H54 (cell line): ENCODE measurements around the gene PAM.

ENCODE experiments used
- DNase-seq: peaks from one replicate; pipeline ENCODE4 v3.0.0; 2011; ENCODE audit warnings: low spot score, mixed read lengths; ENCODE audit not compliant: insufficient read length
- FAIRE-seq: peaks from 3 replicates; lab custom pipeline; 2011; peaks lifted over from hg19 to GRCh38; lab: Jason Lieb, UNC
- POLR2A ChIP-seq: IDR thresholded peaks from 2 replicates; pipeline ENCODE4 v1.6.1; 2011; ENCODE audit warnings: low read depth, mild to moderate bottlenecking, low read length

PAM gene

DNA sequence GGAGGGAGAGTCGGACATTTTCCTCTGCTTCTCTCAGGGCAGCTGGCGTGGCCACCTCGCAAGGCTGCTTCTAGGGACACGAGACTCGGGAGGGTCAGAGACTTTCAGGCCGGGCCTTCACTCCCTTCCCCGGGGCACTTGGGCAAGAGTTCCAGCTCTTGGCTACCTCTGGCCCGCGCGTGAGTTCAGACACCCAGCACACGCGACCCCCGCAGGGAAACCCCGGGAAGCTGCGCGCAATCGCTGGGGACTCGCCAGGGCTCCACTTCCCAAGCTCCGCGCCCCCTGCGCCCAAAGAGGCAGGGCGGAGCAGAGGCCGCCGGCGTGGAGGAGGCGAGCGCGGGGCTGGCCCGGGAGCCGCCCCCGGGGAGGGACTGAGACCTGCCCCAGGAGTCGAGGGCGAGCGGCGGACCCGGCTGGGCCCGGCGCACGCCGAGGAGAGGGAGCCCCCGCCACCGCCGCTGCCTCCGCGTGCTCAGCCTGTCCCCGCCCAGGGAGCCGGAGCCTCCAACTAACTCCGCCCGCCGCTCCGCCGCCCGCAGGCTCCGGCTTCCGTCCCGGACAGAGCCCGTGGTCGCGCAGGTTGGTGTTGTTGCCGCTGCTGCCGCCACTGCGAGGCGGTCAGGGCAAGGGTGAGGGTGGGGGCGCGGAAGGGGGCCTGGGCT lies at the start of gene PAM:
Gene PAM, plus strand, starts transcription at position 539 of the 665 bp plus-strand sequence. CDS start 110,891 bp downstream, outside the sequence.
- TF ChIP-seq POLR2A, result peak; percentile 63
- DNase-seq (peak; percentile 70), FAIRE-seq (no peak)

DNA sequence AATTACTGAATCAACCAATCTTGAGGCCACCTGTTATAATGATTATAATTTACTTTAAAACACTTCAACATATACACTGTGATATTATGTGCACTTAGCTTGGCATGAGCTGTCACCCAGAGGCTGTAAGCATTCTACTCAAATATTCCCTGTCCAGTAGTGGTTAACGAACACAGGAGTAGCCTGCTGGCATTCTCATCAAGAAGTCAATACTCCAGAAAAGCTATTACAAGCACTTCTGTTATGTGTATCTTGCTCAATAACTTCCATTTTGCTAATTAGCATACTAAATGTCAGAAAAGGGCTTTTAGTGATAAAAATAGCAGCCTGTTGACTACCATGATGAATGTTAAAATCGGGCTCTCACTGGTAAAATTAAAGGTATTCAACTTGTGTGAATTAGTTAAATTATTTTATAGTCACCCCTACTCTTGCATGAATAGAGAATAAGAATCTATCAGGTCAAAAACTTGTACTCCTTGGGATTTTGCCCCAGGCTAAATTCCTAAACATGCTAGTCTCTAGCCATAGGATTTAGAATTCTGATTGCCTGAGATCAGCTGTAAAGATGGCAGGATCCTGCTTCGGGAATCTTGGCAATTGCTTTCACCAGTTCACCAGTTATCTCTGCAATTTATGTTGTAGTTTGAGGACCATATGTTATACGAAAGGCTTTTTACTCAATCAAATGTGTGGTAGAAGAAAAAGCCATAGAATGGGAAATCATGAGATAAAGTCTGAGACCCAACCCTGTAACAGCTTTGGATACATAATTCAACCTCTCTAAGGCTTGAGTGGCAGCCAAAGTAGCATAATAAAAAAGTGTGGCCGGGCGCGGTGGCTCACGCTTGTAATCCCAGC lies 43.4 kb upstream of the PAM start:
- no peak for TF ChIP-seq POLR2A
- FAIRE-seq (no peak), DNase-seq (no peak)

DNA sequence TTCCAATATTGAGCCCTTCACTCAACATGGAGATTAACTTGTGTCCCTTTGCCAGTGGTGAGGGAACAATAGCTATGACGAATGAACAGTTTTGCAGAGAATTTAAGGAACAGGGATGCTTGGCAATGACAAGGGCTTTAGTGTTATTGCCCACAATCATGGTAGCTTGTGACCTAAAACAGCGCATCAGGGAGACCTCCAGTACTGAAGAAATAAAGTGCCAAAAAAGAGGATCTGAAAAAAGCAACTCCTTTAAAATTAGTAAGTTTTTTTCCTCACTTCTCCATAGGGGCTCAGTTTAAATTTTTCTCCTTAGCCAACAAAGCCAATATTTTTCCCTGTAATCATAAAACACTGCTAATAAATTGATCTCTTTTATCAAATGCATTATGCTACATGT lies 41.8 kb upstream of the PAM start:
- DNase-seq, result no peak
- no peak for TF ChIP-seq POLR2A
- FAIRE-seq, result no peak

DNA sequence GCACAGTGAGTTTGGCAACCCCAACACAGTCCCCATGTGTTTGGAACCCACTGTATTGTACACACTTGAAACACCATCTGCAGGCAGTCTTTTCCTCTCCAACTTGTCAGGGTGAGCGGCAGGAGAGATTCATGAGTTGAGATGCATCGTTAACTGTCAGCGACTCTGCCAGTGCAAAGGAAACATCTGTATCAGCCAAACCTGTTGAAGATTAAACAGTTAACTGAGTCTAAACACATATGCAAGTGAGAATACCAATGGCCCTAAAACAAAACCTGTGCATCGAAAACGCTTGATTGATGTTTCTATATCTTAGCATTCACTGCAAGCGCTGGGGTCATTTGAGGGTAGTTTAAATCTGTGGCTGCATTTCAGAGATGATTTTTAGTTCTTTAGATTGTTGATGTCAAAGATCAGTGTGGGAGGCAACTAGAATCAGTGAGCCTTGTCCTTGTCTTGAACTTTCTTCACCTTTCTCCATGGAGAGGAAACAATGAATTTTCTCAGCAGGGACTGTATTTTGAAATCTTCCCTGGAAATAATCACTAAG lies 41.3 kb upstream of the PAM start:
- DNase-seq (no peak), FAIRE-seq (peak; percentile 20)
- TF ChIP-seq POLR2A, result no peak

DNA sequence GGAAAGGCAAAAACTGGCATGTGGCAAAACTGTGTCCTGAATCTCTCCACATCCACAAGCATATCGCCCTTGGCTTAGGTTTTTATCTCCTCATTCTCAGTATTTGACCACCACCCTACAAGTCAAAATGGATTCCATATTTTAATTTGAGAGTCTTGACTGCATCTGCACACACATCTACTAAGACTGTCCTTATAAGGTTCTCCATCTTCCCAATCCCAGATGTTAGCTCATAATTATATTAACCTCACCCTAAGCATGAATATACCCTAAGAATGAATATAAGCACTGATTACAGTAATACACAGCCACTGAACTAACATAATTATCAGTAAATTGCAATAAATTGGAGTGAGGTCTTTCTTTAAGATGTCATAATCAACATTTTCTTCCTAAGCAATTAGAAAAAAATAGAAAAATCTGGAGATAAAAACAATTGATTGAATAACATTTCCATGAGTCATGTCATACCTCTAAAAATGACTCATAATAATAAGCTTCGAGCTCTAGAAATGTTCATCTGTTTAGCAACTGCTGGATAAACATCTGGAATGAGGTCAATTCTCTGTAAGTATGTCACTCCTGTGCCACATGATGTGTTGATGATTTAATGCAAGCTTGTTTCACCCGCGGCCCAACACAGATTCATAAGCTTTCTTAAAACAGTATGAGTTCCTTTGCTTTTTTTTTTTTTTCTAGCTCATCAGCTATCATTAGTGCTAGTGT lies 39.9 kb upstream of the PAM start:
- peak; percentile 30 for FAIRE-seq
- peak; percentile 9 for DNase-seq
- no peak for TF ChIP-seq POLR2A

DNA sequence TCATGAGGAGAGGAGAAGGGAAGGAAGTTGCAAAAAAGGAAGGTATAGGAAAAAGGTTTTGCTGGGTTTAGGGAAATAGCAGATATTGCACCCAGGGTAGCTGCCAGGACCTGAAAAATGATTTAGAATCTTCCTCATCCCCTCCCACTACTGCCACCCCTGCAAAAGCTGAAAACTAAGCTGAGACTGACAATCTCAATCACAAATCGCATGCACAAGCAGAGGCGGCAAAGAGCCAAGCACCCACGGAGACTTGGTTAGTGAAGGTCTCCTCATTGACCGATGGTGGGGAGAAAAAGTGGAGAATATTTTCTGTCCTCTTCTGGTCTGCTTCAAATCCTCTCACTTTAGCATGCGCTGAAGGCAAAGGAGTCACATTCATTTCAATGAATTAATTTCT lies 39.1 kb upstream of the PAM start:
- no peak for FAIRE-seq
- no peak for TF ChIP-seq POLR2A
- DNase-seq, result no peak

DNA sequence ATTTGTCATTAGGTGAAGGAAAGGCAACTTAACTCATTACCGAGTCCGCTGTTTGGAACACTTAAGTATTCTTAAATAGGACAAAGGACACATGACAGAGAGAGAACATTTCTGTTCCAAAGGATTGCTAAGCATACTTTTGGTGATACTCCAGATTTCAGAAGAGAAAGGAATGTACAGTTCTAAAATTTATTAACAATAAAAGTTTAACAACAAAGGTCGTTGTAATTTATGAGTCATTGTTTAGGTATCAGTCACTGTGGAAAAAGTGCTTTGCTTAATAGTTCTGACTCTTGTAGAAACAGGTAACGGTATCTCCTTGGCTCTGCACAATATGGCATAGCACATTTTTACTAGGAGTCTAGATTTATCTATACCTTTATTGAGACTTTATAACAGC lies 36.3 kb upstream of the PAM start:
- DNase-seq (no peak), FAIRE-seq (peak; percentile 33)
- no peak for TF ChIP-seq POLR2A

DNA sequence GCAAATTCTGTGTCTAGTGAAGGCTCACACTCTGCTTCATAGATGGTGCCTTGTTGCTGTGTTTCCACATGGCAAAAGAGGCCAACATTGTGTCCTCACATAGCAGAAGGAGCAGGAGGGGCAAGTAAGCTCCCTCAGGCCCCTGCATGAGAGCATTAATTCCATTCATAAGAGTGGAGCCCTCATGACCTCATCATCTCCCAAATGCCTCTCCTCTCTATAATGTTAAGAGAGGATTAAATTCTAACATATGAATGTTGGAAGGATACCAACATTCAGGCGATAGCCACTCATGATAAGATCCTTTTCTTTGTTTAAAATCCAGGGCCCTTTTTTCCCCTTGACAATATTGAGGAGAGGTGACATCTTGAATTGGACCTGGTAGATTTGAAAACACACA lies 35.2 kb upstream of the PAM start:
- no peak for TF ChIP-seq POLR2A
- FAIRE-seq (no peak), DNase-seq (no peak)

DNA sequence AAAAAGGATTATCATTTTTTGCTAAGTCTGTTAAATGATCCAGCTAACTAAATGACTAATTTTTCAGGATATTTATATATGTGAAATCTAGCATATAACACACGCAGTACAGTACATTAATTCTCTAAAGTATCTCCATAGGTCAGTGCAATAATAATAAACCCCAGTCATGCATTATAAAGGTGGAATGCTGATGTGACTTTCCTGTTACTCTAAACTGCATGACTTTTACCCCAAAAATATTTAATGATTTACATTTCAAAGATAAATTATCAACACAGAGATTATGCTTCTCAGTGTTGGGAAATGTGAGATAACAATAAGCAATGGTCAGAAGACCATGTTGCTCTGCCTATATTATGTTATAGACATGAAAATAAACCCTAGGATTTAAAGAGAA lies 34.1 kb upstream of the PAM start:
- TF ChIP-seq POLR2A, result no peak
- DNase-seq (no peak), FAIRE-seq (no peak)

DNA sequence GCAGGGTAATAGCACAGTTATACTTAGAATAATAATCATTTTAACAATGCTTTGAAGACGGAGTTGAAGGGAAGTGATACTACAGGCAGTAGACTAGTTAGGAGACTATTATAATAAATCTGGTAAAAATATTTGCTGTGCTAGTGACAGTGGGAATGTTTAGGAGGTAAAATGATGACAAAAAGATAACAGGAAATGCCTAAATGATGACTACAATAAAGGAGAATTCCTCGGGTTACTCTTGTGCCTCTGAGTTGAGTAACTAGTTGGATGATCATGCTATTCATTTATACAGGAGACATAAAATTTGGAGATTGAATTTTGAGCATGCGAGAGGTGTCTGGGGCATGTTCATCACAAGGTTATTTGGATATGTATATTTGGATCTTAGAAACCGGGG lies 32.2 kb upstream of the PAM start:
- DNase-seq (no peak), FAIRE-seq (peak; percentile 80)
- TF ChIP-seq POLR2A, result no peak

DNA sequence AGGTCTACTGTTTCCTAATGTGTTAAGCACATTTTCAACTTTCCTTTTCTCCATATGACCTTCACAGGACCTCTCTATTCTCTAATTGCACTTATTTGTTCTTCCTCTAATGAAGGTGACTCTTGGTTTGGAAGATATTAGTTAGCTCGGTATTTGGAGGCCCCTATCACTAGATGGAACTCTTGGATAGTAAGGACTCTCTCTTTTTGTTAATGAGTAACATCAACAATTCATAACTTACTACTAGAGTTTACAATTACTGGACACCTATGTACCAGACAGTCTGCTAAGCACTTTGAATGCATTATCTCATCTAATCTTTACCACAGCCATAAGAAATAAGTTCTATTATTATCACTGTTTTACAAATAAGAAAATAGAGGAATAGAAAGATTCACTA lies 23.4 kb upstream of the PAM start:
- TF ChIP-seq POLR2A, result no peak
- DNase-seq (no peak), FAIRE-seq (peak; percentile 36)

DNA sequence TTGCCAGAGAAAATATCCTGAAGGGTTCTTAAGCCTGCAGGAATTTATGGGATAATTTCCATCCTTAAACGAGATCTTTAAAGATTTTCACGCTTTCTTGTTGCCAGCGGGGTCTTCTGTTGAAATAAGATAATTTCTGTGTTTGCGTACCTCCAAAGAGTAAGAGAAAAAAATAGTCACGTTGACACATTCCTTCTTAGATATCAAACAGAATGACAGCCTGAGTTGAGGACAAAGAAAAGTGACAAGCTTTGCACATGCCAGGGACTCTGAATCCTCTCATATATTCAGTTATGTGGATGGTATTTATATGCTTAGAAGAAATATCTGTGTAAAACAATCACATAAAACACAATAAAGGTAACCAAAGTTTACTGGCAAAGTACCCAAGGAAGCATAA lies 21.6 kb upstream of the PAM start:
- no peak for FAIRE-seq
- no peak for TF ChIP-seq POLR2A
- no peak for DNase-seq

DNA sequence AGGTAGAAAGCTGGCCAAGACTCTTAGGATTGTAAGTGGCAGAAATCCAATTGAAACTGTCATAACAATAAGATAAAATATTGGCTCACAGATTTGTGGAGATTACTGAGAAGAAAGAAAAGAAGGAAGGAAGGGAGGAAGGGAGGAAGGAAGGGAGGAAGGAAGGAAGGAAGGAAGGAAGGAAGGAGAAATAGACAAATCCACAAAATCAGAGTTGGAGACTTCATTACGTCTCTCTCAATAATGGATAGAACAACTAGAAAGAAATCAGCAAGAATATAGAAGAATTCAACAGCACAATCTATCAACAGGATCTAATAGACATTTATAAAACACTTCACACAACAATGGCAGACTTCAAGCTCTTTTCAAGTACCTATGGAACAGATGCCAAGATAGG lies 17.9 kb upstream of the PAM start:
- no peak for DNase-seq
- TF ChIP-seq POLR2A, result no peak
- no peak for FAIRE-seq

DNA sequence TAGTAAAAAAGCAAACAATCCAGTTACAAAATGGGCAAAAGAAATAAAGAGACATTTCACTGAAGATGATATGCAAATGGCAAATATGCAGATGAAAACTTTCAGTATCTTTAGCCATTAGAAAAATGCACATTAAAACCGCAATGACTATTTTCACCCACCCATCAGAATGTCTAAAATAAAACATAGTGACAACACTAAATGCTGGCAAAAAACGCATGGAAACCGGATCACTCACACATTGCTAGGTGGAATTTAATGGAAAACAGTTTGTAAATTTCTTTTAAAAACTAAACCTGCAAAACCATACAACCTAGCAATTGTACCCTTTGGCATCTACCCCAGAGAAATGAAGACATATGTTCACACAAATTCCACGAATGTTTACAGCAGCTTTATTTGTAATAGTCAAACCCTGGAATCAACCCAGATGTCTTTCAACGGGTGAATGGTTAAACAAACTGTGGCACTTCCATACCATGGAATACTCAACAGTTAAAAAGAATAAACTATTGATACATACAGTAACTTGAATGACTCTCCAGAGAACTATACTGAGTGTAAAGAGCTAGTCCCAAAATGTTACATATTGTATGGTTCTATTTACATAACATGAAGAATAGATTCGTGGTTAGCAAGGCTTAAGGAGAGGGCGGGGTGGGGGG lies 17.2 kb upstream of the PAM start:
- FAIRE-seq, result no peak
- TF ChIP-seq POLR2A, result no peak
- no peak for DNase-seq
